NCI-H1694 (cell line): Measurements from ENCODE around the gene QKI.
A peak's percentile ranks its signal among the peaks of the same experiment; 100 is the strongest.
"Not testable (repeated sequence)": the region's sequence is repeated elsewhere in the genome, so short reads cannot be mapped to it uniquely, and the experiment has no call there.

Source experiments
- DNase-seq: peaks from one replicate; lab custom pipeline; 2025; lab: John Stamatoyannopoulos, UW

QKI gene

DNA sequence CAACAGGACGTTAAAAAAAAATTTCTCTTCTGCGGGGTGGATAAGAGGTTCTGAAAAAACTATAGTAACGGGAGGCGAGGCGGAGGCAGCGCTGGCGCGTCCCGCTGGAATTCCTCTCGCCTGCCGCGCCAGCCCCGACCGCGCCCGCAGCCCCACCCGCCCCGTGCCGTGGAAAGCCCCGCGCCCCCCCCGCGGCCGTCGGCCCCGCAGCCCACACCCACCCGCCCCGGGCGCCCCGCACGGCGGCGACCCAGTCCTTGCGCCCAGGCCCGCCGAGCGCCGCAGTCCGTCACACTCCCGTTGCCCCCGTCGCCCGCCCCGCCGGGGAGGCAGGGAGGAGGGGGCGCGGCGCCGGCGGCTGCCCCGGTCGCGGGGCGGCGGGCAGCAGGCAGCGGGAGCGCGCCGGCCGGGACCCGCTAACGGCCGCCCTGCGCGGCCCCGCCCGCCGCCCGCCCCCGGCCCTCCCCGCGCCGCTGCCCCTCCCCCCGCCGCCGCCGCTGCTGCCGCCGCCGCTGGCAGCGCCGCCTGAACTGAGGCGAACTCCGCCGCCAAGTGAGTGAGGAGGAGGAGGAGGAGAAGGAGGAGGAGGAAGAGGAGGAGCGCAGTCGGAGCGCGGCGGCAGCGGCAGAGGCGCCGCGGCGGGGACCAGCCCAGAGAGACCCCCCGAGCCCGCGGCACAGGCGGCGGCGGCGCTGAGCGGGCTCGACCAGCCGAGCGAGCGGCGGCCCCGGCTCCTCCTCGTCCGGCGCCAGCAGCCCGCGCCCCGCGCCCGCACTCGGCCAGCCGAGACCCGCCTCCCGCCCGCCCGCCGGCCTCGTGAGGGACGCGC lies at the start of gene QKI:
TSS of gene QKI (plus strand) at position 602 of the 829 bp plus-strand sequence. CDS start 476 bp downstream, outside the sequence.
- no peak for DNase-seq

DNA sequence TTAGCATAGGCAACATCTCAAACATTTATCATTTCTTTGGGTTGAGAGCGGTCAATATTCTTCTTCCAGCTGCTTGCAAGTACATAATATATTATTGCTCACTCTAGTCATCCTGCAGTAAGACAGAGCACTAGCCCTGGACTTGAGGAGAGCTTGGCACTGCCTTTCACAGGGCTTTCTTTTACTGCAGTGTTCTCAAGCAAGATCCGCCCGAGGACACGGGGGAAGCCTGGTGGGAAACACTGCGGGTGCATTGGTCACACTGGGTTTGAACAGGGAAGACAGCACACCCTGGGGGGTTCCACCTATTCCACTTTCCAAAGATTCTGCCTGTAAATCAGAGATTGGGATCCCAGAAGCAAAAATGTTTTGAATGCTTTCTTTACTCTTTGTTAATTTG lies 48.2 kb upstream of the QKI start:
- no peak for DNase-seq

DNA sequence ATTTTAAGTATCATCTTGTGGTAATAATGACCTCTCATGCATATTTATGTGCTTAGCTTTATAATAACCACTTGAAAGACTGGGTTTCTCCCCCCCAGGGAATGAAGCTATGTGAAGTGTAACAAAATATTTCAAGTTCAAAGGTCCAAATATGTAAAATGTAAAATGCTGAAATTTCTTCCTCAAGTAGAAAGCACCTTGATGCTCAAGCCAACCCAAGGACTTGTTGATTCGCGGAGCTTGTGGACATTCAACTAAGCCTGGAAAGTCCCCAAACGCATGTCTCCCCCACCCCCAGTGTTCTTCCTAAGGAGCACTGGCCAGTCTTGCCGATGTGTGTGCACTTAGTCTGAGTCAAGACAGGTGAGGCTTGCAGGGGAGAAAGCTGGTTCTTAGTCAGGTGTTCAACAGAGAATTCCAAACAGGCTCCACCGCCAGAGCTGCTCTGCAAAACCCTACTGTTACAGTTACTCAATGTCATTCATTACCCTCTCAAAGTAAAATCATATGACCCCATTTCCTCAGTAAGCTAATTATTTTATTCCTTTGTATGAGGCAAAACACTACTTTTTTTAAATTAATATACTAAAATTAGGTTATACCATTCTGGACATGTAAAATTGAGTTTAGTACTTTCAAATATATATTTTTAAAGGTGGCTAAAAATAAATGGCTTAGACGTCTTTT lies 46.9 kb upstream of the QKI start:
- no peak for DNase-seq

DNA sequence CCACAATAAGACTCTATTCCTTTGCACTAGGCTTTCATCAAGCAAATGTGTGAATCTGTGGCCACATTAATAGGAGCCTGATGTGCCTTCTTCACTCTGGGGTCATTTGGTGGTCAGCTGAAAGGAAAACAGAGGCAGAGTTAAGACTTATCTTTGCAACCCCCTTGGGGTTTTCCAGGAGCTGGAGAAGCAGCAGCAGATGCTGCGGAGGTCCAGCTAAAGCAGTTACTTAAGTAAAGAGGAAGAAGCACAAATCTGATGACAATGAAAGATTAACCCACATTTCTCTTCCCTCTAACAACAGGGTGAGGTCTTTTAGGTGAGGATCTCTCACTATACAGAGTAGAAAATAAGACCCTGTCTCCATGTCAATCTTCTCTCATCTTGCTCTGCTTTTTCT lies 45.4 kb upstream of the QKI start:
- DNase-seq: no peak

DNA sequence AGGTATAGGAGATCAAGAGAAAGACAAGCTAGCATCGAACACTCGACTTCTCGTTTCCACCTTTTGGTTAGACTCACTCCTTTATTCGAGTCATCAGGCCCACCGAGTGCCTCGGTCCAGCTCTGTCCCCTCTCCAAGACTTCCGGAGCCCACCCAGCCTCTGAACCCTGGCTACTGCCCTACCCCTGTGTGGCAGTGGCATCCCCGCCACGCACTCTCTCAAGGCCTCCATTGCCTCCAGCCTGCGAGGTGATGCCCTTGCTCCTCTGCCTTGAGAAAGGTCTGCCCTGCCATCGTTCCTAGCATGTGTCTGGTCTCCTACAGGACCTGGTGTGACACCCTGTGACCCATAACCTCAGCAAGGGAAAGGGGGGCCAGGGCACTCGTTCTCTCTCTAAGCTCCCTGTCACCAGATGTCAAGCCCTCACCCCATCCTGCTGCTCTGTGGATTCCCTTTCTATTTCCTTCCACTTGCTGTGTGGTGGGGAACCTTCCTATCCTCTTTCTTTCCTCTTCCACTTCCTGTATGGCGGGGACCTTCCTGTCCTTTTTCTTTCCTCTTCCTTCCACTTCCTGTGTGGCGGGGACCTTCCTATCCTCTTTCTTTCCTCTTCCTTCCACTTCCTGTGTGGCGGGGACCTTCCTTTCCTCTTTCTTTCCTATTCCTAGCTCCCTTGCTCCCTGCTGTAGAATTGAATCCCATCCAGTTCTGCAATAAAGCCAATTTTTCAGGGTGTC lies 44.7 kb upstream of the QKI start:
- DNase-seq: no peak

DNA sequence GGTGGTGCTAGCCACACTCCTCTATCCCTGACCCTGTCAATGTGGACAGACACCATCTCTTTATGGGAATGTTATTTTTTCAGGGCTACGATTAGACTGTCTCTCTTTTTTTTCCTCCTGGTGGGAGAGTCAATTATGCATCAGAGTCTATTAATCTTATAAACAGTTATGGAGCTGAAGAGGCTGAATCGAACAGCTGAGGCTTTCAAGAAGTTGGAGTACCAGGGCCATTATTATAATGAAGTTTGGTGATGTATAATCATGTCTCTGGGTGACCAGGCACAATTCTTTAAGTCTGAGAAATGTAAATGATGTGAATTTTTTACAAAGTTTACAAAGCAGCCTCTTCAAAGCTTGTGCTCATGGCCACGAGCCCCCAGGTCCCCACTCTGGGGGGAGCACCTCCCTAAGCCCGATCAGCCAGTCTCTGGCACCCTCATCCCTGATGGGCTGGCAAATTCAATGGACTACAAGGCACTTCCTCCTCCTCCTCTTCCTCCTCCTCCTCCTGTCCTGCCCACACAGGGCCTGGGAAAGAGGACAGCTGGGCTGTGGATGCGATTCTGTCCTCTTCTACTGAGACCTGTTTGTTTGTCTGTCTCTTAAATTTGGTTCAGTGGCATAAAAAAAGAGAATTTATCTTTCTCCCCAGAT lies 43.9 kb upstream of the QKI start:
- DNase-seq: no peak

DNA sequence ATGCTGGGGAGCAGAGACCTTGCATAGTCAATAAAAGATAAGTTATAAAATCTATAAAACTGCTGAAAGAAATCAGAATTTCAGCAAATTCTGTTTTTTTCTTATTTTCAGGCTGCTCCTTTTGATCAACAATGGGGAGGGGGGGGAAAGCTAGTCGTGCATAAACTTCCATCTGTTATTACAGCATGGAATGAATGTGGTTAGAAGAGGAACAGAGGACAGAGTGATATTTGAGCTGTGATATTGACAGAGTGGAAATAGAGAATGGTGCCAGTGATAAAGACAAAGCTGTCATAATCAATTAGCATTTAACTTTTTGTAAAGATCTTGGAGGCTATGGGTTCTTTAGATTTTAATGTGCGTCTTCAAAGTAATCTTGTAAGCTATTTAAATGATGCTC lies 43.4 kb upstream of the QKI start:
- DNase-seq: peak; percentile 14

DNA sequence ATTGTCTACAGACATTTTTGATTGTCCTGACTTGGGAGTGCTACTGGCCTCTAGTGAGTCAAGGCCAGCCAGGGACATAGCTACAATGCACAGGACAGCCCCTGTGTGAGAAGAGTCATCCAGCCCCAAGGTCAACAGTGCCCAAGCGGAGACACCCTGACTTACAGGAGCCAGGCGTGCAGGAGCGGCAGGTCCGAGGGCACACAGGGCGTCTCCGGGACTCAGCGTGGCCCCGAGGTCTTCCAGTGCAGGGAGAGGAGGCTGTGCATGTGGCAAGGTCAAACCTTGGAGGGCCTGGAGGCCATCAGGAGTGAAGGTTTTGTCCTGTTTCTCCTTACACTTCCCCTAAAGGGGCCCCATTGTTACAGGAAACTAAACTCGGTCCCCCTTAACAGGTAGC lies 41.3 kb upstream of the QKI start:
- DNase-seq: no peak

DNA sequence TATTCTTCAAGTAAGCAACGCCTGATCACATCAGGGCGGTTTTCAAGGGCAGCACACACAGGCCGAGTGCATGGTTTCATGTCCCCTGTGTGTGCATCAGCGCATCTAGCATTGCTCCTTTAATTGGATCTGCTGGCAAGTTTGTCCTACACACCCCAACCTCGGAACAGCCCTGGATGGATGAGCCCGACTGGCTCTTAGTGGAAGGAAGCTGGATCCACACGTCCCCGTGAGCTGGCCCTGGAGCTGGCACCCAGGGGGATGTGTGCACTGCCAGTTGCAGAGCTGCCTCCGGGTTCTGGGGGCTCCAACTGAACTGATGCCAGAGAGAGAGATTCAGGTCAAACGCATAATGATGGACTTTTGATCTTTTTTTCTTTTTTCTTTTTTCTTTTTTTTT lies 39.2 kb upstream of the QKI start:
- DNase-seq: no peak

DNA sequence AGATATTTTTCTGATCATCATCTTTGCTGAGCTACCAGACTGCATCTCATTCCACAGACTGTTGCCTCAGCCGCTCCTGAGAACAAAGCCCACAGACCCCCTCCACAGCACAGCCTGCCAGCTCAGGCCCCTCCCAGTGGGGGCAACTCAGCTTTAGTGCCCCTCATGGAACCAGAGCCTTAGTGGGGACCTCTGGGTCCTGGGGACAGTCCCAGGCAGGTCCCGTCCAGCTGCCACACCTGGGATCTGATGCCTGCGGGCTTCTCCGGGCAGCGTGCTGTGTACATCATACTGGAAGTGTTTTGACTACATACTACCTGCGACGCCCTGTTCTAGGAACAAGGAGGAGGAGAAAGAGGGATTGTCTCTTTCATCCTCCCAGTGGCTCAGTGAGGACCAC lies 38.3 kb upstream of the QKI start:
- DNase-seq: no peak

DNA sequence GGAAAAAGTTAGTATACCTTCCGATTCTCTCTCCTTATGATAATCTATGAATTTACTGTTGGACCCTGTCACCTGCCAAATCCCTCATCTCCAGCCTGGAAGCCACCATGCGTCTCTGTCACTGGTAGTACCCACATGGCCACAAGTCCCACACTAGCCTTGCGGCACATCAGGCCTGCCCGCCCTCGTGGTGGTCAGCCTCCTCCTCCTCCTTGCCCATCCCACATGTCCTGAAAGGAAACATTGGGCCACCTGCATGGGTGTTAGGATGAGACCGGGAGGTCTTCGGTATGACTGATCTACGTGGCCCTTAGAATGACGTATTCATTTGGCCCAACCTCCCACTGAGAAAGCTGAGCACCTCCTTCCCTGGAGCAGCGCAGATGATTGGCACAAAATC lies 37.0 kb upstream of the QKI start:
- DNase-seq: no peak

DNA sequence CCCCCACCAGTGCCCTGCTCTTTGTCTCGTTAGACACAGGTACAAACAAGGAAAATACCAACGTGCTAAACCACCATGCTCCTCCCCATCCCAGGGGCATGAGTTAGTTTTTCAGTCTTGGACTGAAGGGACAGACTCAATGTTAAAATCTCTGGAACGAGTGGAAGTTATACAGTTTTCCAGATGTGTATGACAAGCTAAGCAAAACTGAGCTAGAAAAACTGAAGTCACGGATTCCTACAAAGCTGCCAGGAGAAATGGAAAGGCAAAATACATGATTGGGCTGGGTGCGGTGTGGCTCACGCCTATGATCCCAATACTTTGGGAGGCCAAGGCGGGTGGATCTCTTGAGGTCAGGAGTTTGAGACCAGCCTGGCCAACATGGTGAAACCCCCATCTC lies 34.3 kb upstream of the QKI start:
- DNase-seq: no peak

DNA sequence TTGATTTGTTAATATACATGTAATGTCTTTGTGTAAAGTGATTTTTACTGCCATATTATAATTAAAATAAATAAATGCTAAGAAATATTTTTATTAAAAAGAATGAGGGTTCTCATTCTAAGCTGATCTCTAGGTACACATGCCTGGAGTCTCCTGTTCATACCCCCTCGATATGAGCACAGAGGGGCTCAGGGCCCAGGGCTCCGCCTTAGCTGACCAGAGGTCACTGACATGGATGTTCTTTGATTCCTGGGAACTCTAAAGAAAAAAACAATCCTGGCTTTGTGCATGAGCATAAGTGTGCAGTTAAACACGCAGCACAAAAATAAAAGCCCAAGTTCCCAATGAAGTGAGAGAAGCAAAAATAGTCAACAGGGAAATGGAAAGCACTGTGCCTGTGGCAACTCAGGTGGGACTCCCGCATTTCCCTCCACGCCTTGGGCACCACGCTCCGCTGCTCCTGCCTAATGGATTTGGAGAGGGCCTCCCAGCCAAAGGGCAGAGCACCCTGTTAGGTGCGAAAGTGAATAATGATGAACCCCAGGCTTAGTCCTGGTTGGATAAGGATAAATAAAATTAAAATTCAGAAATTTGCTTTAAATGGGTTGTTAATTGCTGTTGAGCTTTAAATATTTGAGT lies 33.3 kb upstream of the QKI start:
- DNase-seq: no peak

DNA sequence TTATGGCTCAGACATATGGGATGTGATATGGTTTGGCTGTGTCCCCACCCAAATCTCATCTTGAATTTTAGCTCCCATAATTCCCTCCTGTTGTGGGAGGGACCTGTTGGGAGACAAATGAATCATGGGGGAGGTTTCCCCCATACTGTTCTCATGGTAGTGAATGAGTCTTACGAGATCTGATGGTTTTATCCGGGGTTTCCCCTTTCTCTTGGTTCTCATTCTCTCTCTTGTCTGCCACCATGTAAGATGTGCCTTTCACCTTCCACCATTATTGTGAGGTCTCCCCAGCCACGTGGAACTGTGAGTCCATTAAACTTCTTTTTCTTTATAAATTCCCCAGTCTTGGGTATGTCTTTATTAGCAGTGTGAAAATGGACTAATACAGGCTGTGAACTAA lies 31.1 kb upstream of the QKI start:
- not testable (repeated sequence) for DNase-seq

DNA sequence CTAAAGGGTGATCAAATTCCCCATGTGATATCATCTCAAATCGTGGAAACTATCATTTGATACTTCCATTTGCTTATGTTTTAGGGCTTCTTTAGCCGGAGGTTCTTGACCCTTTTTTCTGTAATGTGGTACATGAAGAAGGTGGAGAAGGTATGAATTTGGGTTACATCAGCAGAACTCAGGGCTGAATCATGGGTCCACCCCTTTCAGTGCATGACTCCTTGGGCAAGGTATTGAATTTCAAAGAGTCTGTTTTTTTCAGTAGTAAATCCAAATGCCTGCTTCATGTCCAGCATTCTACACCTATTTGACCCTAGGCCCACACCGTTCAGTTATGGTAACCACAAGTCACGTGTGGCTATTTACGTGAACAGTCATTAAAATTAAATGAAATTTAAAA lies 30.6 kb upstream of the QKI start:
- DNase-seq: no peak

DNA sequence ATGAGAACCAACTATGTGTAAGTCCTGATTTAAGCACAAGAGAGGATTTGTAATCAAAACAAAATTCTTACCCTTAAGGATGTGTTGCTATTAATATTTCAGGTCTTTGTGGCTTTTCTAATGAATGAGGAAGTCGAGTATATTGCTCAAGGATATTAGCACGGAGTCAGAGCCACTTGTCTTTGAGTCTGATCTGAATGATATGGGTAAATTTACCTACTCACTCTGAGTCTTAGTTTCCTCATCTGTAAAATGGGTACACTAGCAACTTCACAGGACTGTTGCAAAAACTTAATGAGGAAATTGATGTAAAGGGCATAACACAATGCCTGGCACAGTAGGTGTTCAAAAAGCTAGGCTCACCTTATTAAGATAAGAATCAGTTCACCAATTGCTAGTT lies 30.0 kb upstream of the QKI start:
- DNase-seq: no peak

DNA sequence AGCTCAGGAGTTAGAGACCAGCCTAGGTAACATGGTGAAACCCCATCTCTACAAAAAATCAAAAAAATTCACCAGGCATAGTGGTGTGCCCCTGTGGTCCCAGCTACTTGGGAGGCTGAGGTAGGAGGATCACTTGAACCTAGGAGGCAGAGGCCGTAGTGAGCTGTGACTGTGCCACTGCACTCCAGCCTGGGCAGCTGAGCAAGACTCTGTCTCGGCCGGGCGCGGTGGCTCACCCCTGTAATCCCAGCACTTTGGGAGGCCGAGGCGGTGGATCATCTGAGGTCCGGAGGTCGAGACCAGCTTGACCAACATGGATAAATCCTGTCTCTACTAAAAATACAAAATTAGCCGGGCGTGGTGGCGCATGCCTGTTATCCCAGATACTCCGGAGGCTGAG lies 29.0 kb upstream of the QKI start:
- DNase-seq: not testable (repeated sequence)

DNA sequence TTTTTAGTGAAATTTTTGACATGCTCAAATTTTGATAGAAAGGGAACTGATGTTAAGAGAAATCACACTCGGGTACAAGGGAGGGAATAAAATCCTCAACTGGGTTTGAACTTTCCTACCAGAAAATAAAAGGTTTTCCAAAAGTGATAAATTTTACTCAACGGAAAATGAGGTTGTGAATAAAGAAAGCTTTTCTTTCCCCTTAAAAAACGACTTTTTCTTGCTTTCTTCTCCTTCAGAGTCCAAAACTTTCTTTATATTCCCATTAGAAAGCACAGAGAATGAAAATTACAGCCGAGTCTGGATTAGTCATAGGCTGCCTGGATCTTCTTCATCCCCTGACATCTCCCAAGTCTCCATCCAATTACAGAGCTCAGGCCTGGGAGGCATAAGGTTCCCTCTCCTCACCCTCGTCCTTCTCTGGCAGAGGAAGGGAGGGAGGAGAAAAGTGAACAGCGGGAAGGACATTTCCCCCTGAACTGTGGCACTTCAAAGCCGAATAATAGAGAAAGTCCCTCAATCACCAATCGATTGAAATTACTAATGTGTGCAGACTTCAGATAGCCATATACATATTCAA lies 28.1 kb upstream of the QKI start:
- no peak for DNase-seq

DNA sequence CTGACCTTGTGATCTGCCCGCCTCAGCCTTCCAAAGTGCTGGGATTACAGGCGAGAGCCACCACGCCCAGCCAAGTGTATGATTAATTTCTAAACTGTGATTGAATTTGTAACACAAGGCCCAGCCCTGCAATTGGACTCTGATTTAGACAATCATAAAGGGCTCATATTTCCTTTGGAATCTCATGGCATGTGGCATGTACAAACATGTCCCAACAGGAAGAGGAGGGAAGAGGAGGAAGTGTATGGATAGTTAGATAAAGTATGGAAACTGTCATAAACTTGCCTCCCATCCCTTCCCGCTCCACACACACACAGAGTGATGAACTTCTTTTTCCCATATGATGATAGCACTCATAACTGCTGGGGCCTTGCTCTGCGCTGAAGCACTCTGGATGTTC lies 27.2 kb upstream of the QKI start:
- DNase-seq: no peak

DNA sequence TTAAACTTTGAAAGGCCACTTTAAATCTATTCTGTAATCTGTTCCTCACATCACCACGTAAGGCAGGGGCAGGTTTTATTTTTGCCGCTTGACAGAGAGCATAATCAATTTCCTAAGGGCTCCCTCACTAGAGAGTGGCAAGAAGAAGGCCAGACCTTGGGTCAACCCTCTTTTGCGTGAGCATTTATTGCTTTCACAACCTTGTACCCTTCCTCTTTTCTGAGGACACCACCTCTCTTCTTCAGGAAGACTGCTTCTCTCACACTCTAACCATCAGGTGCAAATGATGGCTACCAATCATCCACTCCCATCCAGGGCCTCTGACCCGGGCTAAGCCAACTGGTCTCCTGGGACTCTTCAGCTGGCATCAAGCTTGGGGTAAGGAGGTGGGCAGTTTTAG lies 25.2 kb upstream of the QKI start:
- DNase-seq: no peak

DNA sequence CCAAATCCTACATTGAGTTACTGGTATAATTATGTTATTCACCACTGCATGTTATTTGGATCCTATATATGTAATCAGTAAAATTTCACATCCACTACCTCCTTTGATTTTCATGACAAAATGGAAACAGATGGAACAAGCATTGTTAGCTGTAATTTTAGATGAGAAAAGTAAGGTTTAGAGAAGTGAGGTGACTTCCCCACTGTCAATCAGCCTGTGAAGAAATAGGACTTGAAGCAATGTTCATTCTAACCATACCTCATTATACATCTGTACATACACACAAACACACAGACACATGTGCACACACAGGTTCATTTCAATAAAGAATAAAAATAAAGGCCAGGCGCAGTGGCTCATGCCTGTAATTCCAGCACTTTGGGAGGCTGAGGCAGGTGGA lies 23.7 kb upstream of the QKI start:
- DNase-seq: no peak

DNA sequence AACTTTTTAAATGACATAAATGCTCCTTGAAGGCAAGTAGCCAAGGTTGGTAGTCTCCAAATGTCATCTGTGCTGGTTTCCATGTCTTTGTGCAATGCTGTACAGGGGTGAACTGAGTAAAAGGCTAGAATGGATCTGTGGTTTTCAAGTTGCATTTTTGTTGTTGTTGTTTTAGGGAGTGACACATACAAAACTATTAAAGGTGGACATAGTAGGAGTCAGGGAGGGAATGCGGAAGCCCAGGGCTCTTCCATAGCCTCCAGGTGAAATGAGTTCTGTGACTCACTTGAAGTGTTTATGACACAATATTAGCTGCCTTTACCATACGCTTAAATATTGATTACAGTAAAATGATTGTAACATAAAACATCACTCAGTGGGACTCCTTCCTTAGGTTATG lies 22.5 kb upstream of the QKI start:
- no peak for DNase-seq
